HG02981 (cell line): ENCODE data around the gene NOC4L.

Experiments used
- ATAC-seq: cut with Tn5 transposase; IDR thresholded peaks from one replicate; pipeline ENCODE4 v1.9.1; 2021; ENCODE audit warnings: mild to moderate bottlenecking, moderate library complexity; ENCODE audit not compliant: unreplicated experiment

Gene NOC4L

DNA sequence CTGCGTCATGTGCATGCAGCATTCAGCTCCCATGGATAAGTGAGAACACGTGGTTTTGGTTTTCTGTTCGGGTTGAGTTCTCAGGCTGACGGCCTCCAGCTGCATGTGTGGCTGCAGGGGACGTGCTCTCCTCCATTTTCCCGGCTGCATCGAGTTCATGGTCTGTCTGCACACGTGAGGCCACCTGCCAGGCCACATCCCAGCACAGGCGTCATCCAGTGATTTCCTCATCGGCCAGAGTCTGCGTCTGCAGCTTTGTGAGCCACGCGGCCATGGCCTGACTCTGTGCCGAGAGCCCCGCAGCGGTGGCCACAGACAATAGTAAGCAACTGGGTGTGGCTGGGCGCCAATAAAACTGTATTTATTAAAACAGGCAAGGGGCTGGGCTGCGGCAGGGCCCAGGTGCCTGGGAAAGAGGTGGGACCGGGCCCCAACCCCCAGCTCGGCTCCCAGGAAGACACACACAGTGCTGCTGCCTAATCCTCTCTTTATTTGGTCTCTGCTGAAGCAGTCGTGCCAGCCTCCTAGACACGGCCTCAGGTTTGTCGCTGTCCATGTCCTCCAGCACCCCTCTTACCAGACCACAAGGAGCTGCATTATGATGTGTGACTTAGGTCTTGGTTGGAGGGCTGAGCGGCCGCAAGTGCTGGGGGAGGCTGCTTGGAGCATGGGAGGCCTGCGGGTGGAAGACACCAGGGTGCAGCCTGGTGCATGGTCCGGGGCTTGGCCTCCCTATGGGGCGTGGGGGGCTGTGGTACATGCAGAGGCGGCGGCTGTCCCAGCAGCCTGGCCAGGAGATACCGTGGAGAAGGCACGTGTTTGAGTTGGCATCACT, 52.0 kb downstream of the NOC4L start:
- no peak for ATAC-seq

DNA sequence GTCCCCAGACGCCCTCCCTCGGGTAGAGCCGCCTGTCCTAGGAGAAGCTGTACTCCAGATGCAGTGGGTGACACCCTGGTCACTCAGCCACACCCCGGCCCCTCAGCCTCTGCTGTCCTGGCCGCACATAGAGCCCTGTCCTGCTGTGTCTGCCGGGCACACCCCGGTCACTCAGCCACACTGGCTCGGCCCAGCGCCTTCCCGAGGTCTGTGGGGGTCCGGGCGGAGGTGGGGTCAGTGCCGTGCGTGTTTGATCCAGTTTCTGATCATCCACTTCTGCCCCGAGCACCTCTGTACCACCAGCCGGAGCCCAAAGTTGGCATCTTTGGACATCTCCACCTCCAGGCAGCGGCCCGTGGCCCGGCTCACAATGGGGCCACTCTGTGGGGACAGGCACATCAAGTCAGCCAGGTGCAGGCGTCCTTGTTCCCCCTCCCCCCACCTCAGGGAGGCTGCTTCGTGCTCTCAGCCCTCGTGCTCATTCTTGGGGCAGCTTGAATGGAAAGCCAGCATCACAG, 52.7 kb downstream of the NOC4L start:
- no peak for ATAC-seq

DNA sequence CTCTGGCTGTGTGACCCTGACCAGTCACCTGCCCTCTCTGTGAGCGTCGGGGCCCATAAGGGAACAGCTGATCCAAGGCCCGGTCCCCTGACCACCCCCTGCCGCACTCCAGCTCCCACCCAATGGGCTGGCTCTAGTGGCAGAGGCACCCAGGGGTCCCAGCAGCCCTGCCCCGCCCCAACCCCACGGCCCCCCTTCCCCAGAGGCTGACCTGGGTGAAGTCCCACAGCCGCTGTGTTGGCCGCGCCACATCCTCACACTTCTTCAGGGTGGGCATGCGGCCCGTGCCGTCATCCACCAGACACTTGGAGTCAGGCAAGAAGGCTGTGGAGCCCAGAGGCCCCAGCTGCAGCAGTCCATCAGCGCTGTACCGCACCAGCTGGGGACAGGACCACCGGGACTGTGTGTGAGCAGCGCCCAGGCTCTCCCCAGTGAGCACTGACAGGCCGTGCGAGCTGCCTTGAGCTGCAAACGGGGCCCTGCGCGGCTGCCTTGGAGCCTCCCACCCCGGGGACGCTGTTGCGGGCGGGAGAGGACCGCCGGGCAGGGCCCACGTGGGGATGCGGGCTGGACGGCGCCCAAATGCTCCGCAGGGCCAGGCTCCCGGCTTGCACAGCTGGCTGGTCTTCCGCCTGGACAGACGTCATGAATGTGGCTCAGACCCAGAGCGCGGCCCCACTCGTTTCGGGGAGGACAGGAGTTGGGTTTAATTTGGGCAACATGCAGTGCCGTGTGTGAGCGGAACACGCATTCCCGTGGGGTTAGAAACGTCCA, 53.5 kb downstream of the NOC4L start:
- ATAC-seq: no peak

DNA sequence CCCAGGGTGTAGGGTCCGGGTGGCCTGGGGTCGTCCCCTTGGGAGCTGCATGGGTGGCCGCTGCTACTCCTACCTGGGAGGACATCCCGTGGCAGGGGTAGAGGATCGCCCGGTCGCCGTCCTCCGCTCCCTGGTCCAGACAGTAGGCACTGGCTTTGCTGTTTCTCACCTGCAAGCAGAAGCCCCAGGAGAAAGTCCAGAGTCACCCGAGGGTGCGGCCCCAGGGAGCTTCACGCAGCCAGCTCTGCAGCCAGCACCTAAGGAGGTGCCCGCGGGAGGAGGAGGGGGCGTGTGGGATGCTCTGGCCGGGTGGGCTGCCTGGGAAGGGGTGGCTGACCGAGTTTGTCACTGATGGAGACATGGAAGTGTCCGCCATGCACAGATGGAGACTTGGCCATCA, 54.8 kb downstream of the NOC4L start:
- ATAC-seq: no peak

DNA sequence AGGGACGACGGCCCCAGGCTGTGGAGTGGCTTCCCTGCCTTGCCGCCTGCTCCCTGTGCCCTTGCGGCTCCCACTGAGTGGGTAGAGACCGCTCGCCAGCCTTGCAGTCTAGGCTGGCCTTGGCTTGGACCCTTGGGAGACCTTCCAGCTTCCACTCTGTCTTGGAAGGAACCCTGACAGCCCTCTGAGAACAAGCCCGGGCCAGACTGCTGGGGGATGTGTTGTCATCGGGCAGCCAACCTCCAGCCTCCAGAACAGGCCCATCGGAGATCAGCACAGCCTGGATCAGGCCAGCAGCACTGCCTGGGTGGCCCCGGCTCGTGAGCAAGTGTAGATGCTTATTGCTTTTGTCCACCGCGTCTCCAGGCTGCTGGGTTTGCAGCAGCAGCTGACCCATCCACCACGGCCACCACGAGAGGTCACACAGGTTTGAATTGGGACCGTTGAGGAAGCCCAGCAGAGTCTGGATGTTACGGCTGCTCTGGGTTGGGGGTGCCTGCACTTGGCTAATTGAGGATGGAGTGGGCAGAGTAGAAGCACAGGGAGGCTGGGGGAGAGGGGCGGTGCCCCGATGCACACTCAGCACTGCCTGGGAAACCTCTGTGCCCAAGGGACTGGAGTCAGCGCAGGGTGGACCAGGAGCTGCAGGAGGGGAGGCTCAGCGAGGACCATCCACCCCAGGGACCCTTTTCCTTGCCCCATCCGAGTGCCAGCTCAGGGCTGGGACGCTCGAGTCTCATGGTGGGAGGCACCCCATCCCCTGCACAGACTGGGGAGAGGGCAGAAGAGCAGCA, 55.5 kb downstream of the NOC4L start:
- no peak for ATAC-seq

DNA sequence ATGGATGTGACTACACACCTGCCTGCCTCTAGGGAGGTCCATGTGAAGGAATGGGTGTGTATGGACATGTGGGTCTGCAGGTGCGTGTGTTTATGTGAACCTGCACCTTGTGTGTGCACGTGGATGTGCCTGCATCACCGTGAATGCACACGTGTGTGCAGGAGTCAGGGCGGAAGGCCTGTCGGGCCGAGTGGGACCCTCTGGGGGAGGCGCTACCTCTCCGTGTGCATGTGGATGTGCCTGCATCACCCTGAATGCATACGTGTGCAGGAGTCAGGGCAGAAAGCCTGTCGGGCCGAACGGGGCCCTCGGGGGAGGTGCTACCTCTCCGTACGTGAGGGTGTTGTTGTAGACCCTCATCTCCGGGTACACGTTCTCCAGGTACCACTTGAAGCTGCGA, 56.5 kb downstream of the NOC4L start:
- no peak for ATAC-seq

DNA sequence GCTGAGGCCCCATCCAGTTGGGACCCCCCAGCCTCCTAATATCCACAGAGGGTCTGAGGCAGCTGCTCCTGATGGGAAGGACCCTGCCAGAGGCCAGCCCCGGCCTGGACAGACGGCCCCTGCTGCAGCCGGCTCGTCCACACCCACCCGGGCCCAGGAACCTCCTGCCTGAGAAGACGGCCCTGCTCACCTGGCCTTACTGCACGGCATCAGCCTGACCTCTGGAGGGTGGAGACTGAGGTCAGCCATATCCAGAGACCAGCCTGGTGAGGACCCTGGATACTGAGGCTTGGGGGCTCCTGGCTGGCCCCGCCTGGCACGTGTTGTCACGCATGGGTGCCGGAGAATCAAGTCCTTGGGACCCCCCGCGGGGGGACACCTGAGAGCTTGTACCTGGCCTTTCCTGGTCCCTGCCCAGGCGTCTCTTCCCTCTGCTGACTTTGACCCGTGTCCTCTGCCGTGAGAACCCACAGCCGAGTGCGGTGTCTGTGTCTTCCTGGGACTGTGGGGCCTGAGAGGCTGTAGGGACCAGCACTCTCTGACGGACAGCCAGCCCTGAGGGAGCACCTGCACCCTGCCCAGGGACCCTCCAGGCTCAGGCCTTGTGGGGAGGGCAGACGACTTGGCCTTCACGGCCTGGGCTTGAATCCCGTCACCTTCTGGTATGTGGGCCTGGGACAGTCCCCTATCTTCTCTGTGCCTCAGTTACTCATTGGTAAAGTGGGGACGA, 57.3 kb downstream of the NOC4L start:
- ATAC-seq: no peak
